PC-3 (cell line): ENCODE data around the gene PCDH15. TPM values are rescaled to one million over a fixed set of nuclear protein-coding genes. Genes with fewer than 3 reads are reported as not detected.

Experiments used
- ATAC-seq: fragments of 200-7000 bp; cut with Tn5 transposase; 2 replicates; pipeline ENCODE4 v1.9.1; 2020; ENCODE audit warnings: mild to moderate bottlenecking, moderate library complexity
- BruUV-seq: library from RNA; stranded (reverse); fragments of 400-500 nt; replicated peaks from 2 replicates; lab custom pipeline; 2021; lab: Mats Ljungman, UMichigan
- CTCF ChIA-PET: fragments of 300-600 bp; sonication (Branson Sonifier 250); formaldehyde crosslinking; loops from one replicate; lab custom pipeline; 2022; ENCODE audit warnings: antibody characterized with exemption; lab: Charles Lee
- POLR2A ChIA-PET: fragments of 300-600 bp; sonication (Branson Sonifier 250); formaldehyde crosslinking; loops from one replicate; lab custom pipeline; 2022; ENCODE audit warnings: antibody characterized with exemption; ENCODE audit not compliant: unreplicated experiment; lab: Charles Lee
- DNase-seq: peaks from one replicate; pipeline ENCODE4 v3.0.0-alpha.2; 2015
- H2AFZ ChIP-seq: fragments of 300-600 bp; sonication (generic); 2 replicates; pipeline ENCODE4 v1.6.0; 2016; ENCODE audit warnings: antibody characterized with exemption, low read length
- H3F3A ChIP-seq: fragments of 300-600 bp; sonication (generic); one replicate; pipeline ENCODE4 v1.6.0; 2017; ENCODE audit warnings: antibody characterized with exemption, low read length, control low read depth, mild to moderate bottlenecking; ENCODE audit not compliant: unreplicated experiment
- H3K27ac ChIP-seq: fragments of 300-600 bp; sonication (generic); 2 replicates; pipeline ENCODE4 v1.5.1; 2016; ENCODE audit warnings: mild to moderate bottlenecking, low read length
- H3K27me3 ChIP-seq: fragments of 300-600 bp; sonication (generic); 2 replicates; pipeline ENCODE4 v1.6.1; 2016; ENCODE audit warnings: low read length, mixed read lengths
- H3K36me3 ChIP-seq: fragments of 300-600 bp; sonication (generic); 2 replicates; pipeline ENCODE4 v1.6.1; 2016; ENCODE audit warnings: low read depth, mixed run types, low read length, mixed read lengths
- H3K4me1 ChIP-seq: fragments of 300-600 bp; sonication (generic); 2 replicates; pipeline ENCODE4 v1.5.1; 2016; ENCODE audit warnings: low read length; ENCODE audit not compliant: insufficient read depth
- H3K4me2 ChIP-seq: fragments of 300-600 bp; sonication (generic); 2 replicates; pipeline ENCODE4 v1.6.0; 2016; ENCODE audit warnings: low read length
- H3K4me3 ChIP-seq: fragments of 300-600 bp; sonication (generic); 2 replicates; pipeline ENCODE4 v1.5.1; 2016; ENCODE audit warnings: mild to moderate bottlenecking, low read length, mixed read lengths
- H3K79me2 ChIP-seq: fragments of 300-600 bp; sonication (generic); 2 replicates; pipeline ENCODE4 v1.6.1; 2017; ENCODE audit warnings: low read length, mixed read lengths
- H3K9ac ChIP-seq: fragments of 300-600 bp; sonication (generic); 2 replicates; pipeline ENCODE4 v1.6.0; 2016; ENCODE audit warnings: mild to moderate bottlenecking, low read length
- H3K9me2 ChIP-seq: fragments of 300-600 bp; sonication (generic); replicated peaks from 2 replicates; pipeline ENCODE4 v1.6.1; 2016; ENCODE audit warnings: mixed run types, low read length, mixed read lengths
- H3K9me3 ChIP-seq: fragments of 300-600 bp; sonication (generic); 2 replicates; pipeline ENCODE4 v1.6.1; 2016; ENCODE audit warnings: low read length, mixed read lengths
- H4K20me1 ChIP-seq: fragments of 300-600 bp; sonication (generic); 2 replicates; pipeline ENCODE4 v1.6.1; 2016; ENCODE audit warnings: low read length, mixed read lengths
- EZH2 ChIP-seq: fragments of 300-600 bp; sonication (generic); IDR thresholded peaks from one replicate; pipeline ENCODE4 v1.6.1; 2017; ENCODE audit warnings: antibody characterized with exemption, mild to moderate bottlenecking, low read length; ENCODE audit not compliant: unreplicated experiment
- EZH2phosphoT487 ChIP-seq: fragments of 300-600 bp; sonication (generic); IDR thresholded peaks from 2 replicates; pipeline ENCODE4 v1.6.1; 2018; ENCODE audit warnings: mild to moderate bottlenecking, antibody characterized with exemption, low read length, borderline replicate concordance
- intact Hi-C: fragments of 100-400 bp; cut with micrococcal nuclease; formaldehyde crosslinking; loops from 2 replicates; pipeline ENCODE4 v1.9.0; 2023
- total RNA-seq: library from RNA; depleted of rRNA; stranded (reverse); fragments of >200 nt; gene quantifications from 2 replicates; pipeline ENCODE4 v1.2.3, GENCODE V29; 2014
- TF ChIP-seq, protein P1 (sequence below): fragments of 300-600 bp; sonication (generic); conservative IDR thresholded peaks from 2 replicates; pipeline ENCODE4 v1.5.1; 2017; ENCODE audit warnings: antibody characterized with exemption, low read depth, mild to moderate bottlenecking, low read length

The PCDH15 gene
- total RNA-seq, 1 experiment from 2014 or later = not detected

DNA sequence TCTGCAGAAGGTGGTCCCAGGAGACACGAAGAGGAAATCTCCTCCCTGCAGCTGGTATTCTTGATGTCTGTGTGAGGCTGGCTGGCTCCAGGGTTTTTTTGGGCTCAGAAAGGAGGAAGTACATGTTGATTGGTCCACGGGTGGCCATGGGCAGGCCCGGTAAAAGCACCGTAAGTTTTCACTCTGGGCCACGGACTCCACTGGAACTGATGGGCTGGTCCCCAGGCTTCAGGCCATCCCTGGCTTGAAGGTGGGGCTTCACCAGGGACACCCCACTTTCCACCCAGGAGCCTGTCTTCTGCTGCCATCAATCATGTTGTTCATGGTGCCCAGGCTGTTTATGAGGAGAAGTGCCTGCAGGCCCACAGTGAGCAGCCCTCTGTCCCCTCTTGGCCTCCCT is 736.8 kb downstream of the PCDH15 start:
- ATAC-seq = no peak
- H3K4me2 ChIP-seq = no peak overlapping the region
- DNase-seq = no peak
- H3K79me2 ChIP-seq = no peaks in the 10 kb centered on the region
- no peak overlapping the region for H3K9ac ChIP-seq
- ChIA-PET CTCF (no interaction called here), POLR2A (no interaction called here)
- H3K36me3 ChIP-seq = no peaks in the 10 kb centered on the region
- H3K4me3 ChIP-seq = no peak overlapping the region
- H3K9me2 ChIP-seq = no peaks in the 10 kb centered on the region
- intact Hi-C loops = no loop called here
- H4K20me1 ChIP-seq = no peaks in the 10 kb centered on the region
- no peak for TF ChIP-seq EZH2
- H3K9me3 ChIP-seq = no peaks in the 10 kb centered on the region
- H3K27me3 ChIP-seq = no peaks in the 10 kb centered on the region
- no TSS peak for BruUV-seq
- no peak overlapping the region for H3K27ac ChIP-seq
- no peaks in the 10 kb centered on the region for H3K4me1 ChIP-seq
- H2AFZ ChIP-seq = no peak overlapping the region
- no peaks in the 10 kb centered on the region for H3F3A ChIP-seq

DNA sequence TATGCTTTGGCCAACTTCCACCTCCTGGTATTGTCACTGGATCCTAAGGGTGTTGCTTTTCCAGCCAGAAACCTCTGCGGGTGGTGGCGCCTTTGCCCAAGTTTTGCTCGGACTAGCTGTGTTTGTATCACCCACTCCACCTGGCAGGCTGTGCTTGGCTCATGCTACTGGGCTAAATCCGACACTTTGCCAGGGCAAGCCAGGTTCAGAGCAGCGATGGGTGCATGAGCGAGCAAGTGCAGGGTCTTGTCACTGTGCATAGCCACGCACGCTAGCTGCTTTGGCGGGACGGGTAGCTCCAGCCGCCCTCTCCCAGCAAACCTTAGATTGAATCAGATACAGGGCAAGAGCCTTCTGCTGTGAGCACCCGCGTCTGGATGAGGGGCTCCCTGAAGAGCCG is 737.5 kb downstream of the PCDH15 start:
- intact Hi-C loops = no loop called here
- no peak for ATAC-seq
- Histone ChIP-seq H3K79me2 (no peaks in the 10 kb centered on the region), H3K36me3 (no peaks in the 10 kb centered on the region), H3K9me3 (no peaks in the 10 kb centered on the region), H3K4me1 (no peaks in the 10 kb centered on the region), H3K27ac (no peak overlapping the region), H3K9me2 (no peaks in the 10 kb centered on the region), H3F3A (no peaks in the 10 kb centered on the region), H4K20me1 (no peaks in the 10 kb centered on the region), H2AFZ (no peak overlapping the region), H3K4me3 (no peak overlapping the region), H3K27me3 (no peaks in the 10 kb centered on the region), H3K9ac (no peak overlapping the region), H3K4me2 (no peak overlapping the region)
- BruUV-seq = no TSS peak
- ChIA-PET POLR2A (no interaction called here), CTCF (no interaction called here)
- TF ChIP-seq, protein P1, sequence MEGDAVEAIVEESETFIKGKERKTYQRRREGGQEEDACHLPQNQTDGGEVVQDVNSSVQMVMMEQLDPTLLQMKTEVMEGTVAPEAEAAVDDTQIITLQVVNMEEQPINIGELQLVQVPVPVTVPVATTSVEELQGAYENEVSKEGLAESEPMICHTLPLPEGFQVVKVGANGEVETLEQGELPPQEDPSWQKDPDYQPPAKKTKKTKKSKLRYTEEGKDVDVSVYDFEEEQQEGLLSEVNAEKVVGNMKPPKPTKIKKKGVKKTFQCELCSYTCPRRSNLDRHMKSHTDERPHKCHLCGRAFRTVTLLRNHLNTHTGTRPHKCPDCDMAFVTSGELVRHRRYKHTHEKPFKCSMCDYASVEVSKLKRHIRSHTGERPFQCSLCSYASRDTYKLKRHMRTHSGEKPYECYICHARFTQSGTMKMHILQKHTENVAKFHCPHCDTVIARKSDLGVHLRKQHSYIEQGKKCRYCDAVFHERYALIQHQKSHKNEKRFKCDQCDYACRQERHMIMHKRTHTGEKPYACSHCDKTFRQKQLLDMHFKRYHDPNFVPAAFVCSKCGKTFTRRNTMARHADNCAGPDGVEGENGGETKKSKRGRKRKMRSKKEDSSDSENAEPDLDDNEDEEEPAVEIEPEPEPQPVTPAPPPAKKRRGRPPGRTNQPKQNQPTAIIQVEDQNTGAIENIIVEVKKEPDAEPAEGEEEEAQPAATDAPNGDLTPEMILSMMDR = no peak
- no peak for TF ChIP-seq EZH2phosphoT487
- TF ChIP-seq EZH2 = no peak
- no peak for DNase-seq

DNA sequence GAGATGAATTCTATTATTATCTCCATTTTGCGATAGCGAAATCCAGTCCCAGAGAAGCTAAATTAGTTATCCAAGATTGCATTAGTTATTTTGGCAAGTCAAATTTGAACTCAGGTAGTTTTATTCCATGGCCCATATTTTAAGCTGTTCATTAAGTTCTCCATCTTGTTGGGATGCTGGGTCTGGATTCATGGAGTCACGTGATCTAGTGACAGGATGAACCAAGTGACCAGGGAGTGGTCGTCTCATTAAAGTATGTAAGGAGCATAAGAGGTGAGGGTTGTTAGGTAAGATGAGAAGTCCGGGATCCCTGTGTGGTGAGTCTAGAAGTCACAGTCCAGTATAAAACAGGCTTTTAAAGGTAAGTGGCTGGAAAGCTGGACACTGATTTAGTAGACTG is 740.5 kb downstream of the PCDH15 start:
- Histone ChIP-seq H3K9me2 (no peaks in the 10 kb centered on the region), H3K9me3 (0 out of 2 replicates have a peak, but pooled peaks cover 4% of the 10 kb centered on the region), H3K27me3 (no peaks in the 10 kb centered on the region), H3K79me2 (no peaks in the 10 kb centered on the region), H2AFZ (no peak overlapping the region), H3K4me2 (no peak overlapping the region), H4K20me1 (no peaks in the 10 kb centered on the region), H3K27ac (no peak overlapping the region), H3K9ac (no peak overlapping the region), H3K4me1 (no peaks in the 10 kb centered on the region), H3K4me3 (no peak overlapping the region), H3F3A (no peaks in the 10 kb centered on the region), H3K36me3 (no peaks in the 10 kb centered on the region)
- BruUV-seq = no TSS peak
- ATAC-seq (no peak), DNase-seq (no peak)
- POLR2A ChIA-PET = no interaction called here
- CTCF ChIA-PET = no interaction called here
- TF ChIP-seq EZH2 = no peak
- TF ChIP-seq EZH2phosphoT487 = no peak
- TF ChIP-seq, protein P1 = no peak
- intact Hi-C loops = no loop called here
